GM12872 (cell line): ENCODE measurements around the gene ZNF593OS.
A peak's percentile ranks its signal among the peaks of the same experiment; 100 is the strongest.

Experiments used
- CTCF ChIP-seq: IDR thresholded peaks from 3 replicates; pipeline ENCODE4 v1.5.1; 2011; ENCODE audit warnings: low read depth, mild to moderate bottlenecking, low read length, moderate library complexity; ENCODE audit not compliant: insufficient read depth

The ZNF593OS gene

GRCh38 chr1:26210147-26210870, 38.7 kb upstream of the ZNF593OS start:
- TF ChIP-seq CTCF: no peak

GRCh38 chr1:26203642-26204318, 32.1 kb upstream of the ZNF593OS start:
- 0 out of 3 replicates have a peak, but pooled peaks have one; percentile 3 for TF ChIP-seq CTCF

GRCh38 chr1:26200413-26200812, 28.8 kb upstream of the ZNF593OS start:
- TF ChIP-seq CTCF: no peak

- TF ChIP-seq CTCF: no peak
These were observed 26.2 kb upstream of the ZNF593OS start for GRCh38 chr1:26197813-26198212.

- TF ChIP-seq CTCF: no peak
These were observed 25.7 kb upstream of the ZNF593OS start for GRCh38 chr1:26197301-26197700.

GRCh38 chr1:26195805-26196204, 24.2 kb upstream of the ZNF593OS start:
- TF ChIP-seq CTCF: no peak

- no peak for TF ChIP-seq CTCF
These were observed 20.1 kb upstream of the ZNF593OS start for GRCh38 chr1:26191739-26192138.
